ENCODE data around the gene HLA-F. TPM values are rescaled to one million over a fixed set of nuclear protein-coding genes. Genes with fewer than 3 reads are reported as not detected.

HLA-F gene
- total RNA-seq, 1 experiment from 2014 or later = 7.6 TPM

GRCh38 chr6:29744131-29744530, 20.9 kb downstream of the HLA-F start:
- Histone ChIP-seq H3K79me2 (ENCODE audit: low read depth) (no peaks in the 10 kb centered on the region), H3K27me3 (ENCODE audit: insufficient read depth, low read depth) (no peaks in the 10 kb centered on the region), H3K4me1 (replicated peaks; ENCODE audit: insufficient read depth) (no peaks in the 10 kb centered on the region), H2AFZ (no peak overlapping the region), H3K36me3 (ENCODE audit: low read depth) (no peaks in the 10 kb centered on the region), H3K4me3 (no peak overlapping the region), H3K9me3 (ENCODE audit: insufficient read depth, low read depth) (no peaks in the 10 kb centered on the region), H3K27ac (no peak overlapping the region), H3K9me2 (ENCODE audit: insufficient read depth) (peaks cover 2% of the 10 kb centered on the region; the same call in 1 of the 2 replicates), H3K4me2 (no peak overlapping the region), H4K20me1 (ENCODE audit: insufficient read depth) (no peaks in the 10 kb centered on the region), H3F3A (ENCODE audit: insufficient read depth, low read depth) (no peaks in the 10 kb centered on the region)
- intact Hi-C loops (cut with micrococcal nuclease; ENCODE audit: unreplicated experiment) = no loop called here
- ChIA-PET POLR2A (ENCODE audit: unreplicated experiment) (no interaction called here), CTCF (no interaction called here)
- DNase-seq = no peak
- TF ChIP-seq EZH2 (IDR thresholded peaks at IDR 0.05; ENCODE audit: low read depth) = no peak
- TF ChIP-seq CTCF (conservative IDR thresholded peaks at IDR 0.05) = no peak
- no TSS peak for BruUV-seq (replicated peaks)

- Histone ChIP-seq H4K20me1 (ENCODE audit: insufficient read depth) (no peaks in the 10 kb centered on the region), H3K79me2 (ENCODE audit: low read depth) (no peaks in the 10 kb centered on the region), H2AFZ (no peak overlapping the region), H3K4me3 (no peak overlapping the region), H3K9me3 (ENCODE audit: insufficient read depth, low read depth) (no peaks in the 10 kb centered on the region), H3F3A (ENCODE audit: insufficient read depth, low read depth) (no peaks in the 10 kb centered on the region), H3K27me3 (ENCODE audit: insufficient read depth, low read depth) (no peaks in the 10 kb centered on the region), H3K4me1 (replicated peaks; ENCODE audit: insufficient read depth) (no peaks in the 10 kb centered on the region), H3K27ac (no peak overlapping the region), H3K4me2 (no peak overlapping the region), H3K9me2 (ENCODE audit: insufficient read depth) (peaks cover 2% of the 10 kb centered on the region; the same call in 1 of the 2 replicates), H3K36me3 (ENCODE audit: low read depth) (no peaks in the 10 kb centered on the region)
- TF ChIP-seq EZH2 (IDR thresholded peaks at IDR 0.05; ENCODE audit: low read depth) (no peak), CTCF (conservative IDR thresholded peaks at IDR 0.05) (no peak)
- intact Hi-C loops (cut with micrococcal nuclease; ENCODE audit: unreplicated experiment) = no loop called here
- CTCF ChIA-PET = no interaction called here
- DNase-seq = no peak
- POLR2A ChIA-PET (ENCODE audit: unreplicated experiment) = interaction anchor here (0.7 kb wide), 1 partner anchor 169 kb away, joined by 3 read pairs; no protein-coding TSS in a partner anchor
- no TSS peak for BruUV-seq (replicated peaks)
Measured at GRCh38 chr6:29744621-29745020, 21.4 kb downstream of the HLA-F start.

DNA sequence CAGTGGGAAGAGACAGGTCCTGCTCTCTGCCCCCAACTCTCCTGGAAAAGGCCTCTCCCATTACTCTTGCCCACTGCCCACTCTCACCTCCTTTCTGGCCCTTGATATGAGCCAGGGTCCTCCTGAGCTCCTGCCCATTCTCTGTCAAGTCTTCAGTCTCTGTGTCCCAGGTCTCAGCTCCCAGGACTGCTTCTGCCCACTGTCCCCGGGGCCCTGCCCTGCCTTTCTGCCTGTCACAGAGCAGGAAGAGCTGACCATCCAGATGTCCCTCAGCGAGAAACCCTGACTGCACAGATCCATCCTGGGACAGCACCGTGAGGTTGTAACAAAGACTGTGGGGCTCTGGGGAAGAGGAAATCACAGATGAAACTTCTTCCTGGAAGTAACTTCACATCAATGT, 22.2 kb downstream of the HLA-F start:
- POLR2A ChIA-PET (ENCODE audit: unreplicated experiment) = interaction anchor here (0.7 kb wide), 1 partner anchor 168 kb away, joined by 3 read pairs; no protein-coding TSS in a partner anchor
- no peak for DNase-seq
- Histone ChIP-seq H3K4me3 (no peak overlapping the region), H3K36me3 (ENCODE audit: low read depth) (no peaks in the 10 kb centered on the region), H3K79me2 (ENCODE audit: low read depth) (no peaks in the 10 kb centered on the region), H3F3A (ENCODE audit: insufficient read depth, low read depth) (no peaks in the 10 kb centered on the region), H3K4me2 (no peak overlapping the region), H3K9me3 (ENCODE audit: insufficient read depth, low read depth) (no peaks in the 10 kb centered on the region), H3K9me2 (ENCODE audit: insufficient read depth) (peaks cover 2% of the 10 kb centered on the region; the same call in 1 of the 2 replicates), H3K27me3 (ENCODE audit: insufficient read depth, low read depth) (no peaks in the 10 kb centered on the region), H2AFZ (no peak overlapping the region), H4K20me1 (ENCODE audit: insufficient read depth) (no peaks in the 10 kb centered on the region), H3K27ac (no peak overlapping the region), H3K4me1 (replicated peaks; ENCODE audit: insufficient read depth) (no peaks in the 10 kb centered on the region)
- CTCF ChIA-PET = no interaction called here
- TF ChIP-seq EZH2 (IDR thresholded peaks at IDR 0.05; ENCODE audit: low read depth) (no peak), CTCF (conservative IDR thresholded peaks at IDR 0.05) (no peak)
- BruUV-seq (replicated peaks) = no TSS peak
- intact Hi-C loops (cut with micrococcal nuclease; ENCODE audit: unreplicated experiment) = no loop called here
